Inferior parietal cortex (tissue), 1 donor: Measurements from ENCODE around the gene MRPL10.

Source experiments
- DNase-seq: peaks from one replicate; pipeline ENCODE4 v3.0.0-alpha.2; 2016; ENCODE audit errors: extremely low spot score

The MRPL10 gene

GRCh38 chr17:47813512-47814031 lies 17.8 kb downstream of the MRPL10 start:
- no peak for DNase-seq

GRCh38 chr17:47813077-47813476 lies 18.3 kb downstream of the MRPL10 start:
- no peak for DNase-seq

GRCh38 chr17:47812146-47812920 lies 19.0 kb downstream of the MRPL10 start:
- DNase-seq: no peak

- DNase-seq: no peak
Measured at GRCh38 chr17:47811709-47812108, 19.6 kb downstream of the MRPL10 start.

- no peak for DNase-seq
Measured at GRCh38 chr17:47810901-47811635, 20.3 kb downstream of the MRPL10 start.

- DNase-seq: no peak
Measured at GRCh38 chr17:47810200-47810821, 21.0 kb downstream of the MRPL10 start.

- DNase-seq: no peak
Measured at GRCh38 chr17:47808830-47809480, 22.4 kb downstream of the MRPL10 start.

GRCh38 chr17:47808036-47808829 lies 23.1 kb downstream of the MRPL10 start:
- no peak for DNase-seq

GRCh38 chr17:47807421-47807820 lies 23.9 kb downstream of the MRPL10 start:
- DNase-seq: no peak

GRCh38 chr17:47806913-47807255 lies 24.5 kb downstream of the MRPL10 start:
- DNase-seq: peak; percentile 23

- no peak for DNase-seq
Measured at GRCh38 chr17:47806026-47806912, 25.1 kb downstream of the MRPL10 start.

GRCh38 chr17:47804461-47804860 lies 26.9 kb downstream of the MRPL10 start:
- no peak for DNase-seq

GRCh38 chr17:47803751-47804150 lies 27.6 kb downstream of the MRPL10 start:
- DNase-seq: no peak

GRCh38 chr17:47803201-47803600 lies 28.1 kb downstream of the MRPL10 start:
- DNase-seq: no peak

- DNase-seq: peak; percentile 33
Measured at GRCh38 chr17:47802341-47803022, 28.9 kb downstream of the MRPL10 start.

GRCh38 chr17:47801906-47802305 lies 29.4 kb downstream of the MRPL10 start:
- DNase-seq: no peak

- DNase-seq: no peak
Measured at GRCh38 chr17:47801176-47801765, 30.1 kb downstream of the MRPL10 start.

- no peak for DNase-seq
Measured at GRCh38 chr17:47800686-47801085, 30.7 kb downstream of the MRPL10 start.

GRCh38 chr17:47797797-47798196 lies 33.5 kb downstream of the MRPL10 start:
- DNase-seq: no peak
